HTERT RPE-1 (cell line): ENCODE results near the gene RELN.
"Not testable (repeated sequence)": the region's sequence is repeated elsewhere in the genome, so short reads cannot be mapped to it uniquely, and the experiment has no call there.

Experiments
- in situ Hi-C: fragments of 300-500 bp; cut with MboI; formaldehyde crosslinking; loops from 4 replicates; pipeline ENCODE4 v1.14.3; 2020; ENCODE audit warnings: low sequenced_read_pairs

Gene RELN

GRCh38 chr7:103989200-103989784, at the start of gene RELN:
Gene RELN, minus strand, starts transcription at chr7:103989658. Its CDS starts 302 bp downstream, at chr7:103989356.
- in situ Hi-C loops, result no loop called here

GRCh38 chr7:104038136-104038535, 48.7 kb upstream of the RELN start:
- in situ Hi-C loops, result no loop called here

- in situ Hi-C loops, result not testable (repeated sequence)
These were observed 47.4 kb upstream of the RELN start for GRCh38 chr7:104036889-104037288.

GRCh38 chr7:104035351-104035750, 45.9 kb upstream of the RELN start:
- in situ Hi-C loops, result no loop called here

GRCh38 chr7:104034679-104035078, 45.2 kb upstream of the RELN start:
- in situ Hi-C loops, result no loop called here

- in situ Hi-C loops, result no loop called here
These were observed 44.4 kb upstream of the RELN start for GRCh38 chr7:104033837-104034236.

- in situ Hi-C loops, result no loop called here
These were observed 43.0 kb upstream of the RELN start for GRCh38 chr7:104032486-104032885.

- in situ Hi-C loops, result no loop called here
These were observed 40.3 kb upstream of the RELN start for GRCh38 chr7:104029765-104030164.

- in situ Hi-C loops, result no loop called here
These were observed 35.2 kb upstream of the RELN start for GRCh38 chr7:104024632-104025031.

- in situ Hi-C loops, result no loop called here
These were observed 33.6 kb upstream of the RELN start for GRCh38 chr7:104023100-104023499.

GRCh38 chr7:104018425-104018824, 29.0 kb upstream of the RELN start:
- in situ Hi-C loops, result no loop called here

- in situ Hi-C loops, result no loop called here
These were observed 27.5 kb upstream of the RELN start for GRCh38 chr7:104017001-104017400.

- in situ Hi-C loops, result no loop called here
These were observed 23.4 kb upstream of the RELN start for GRCh38 chr7:104012835-104013234.

- in situ Hi-C loops, result no loop called here
These were observed 22.4 kb upstream of the RELN start for GRCh38 chr7:104011829-104012228.

- in situ Hi-C loops, result no loop called here
These were observed 20.8 kb upstream of the RELN start for GRCh38 chr7:104010052-104010909.

GRCh38 chr7:104008107-104008506, 18.6 kb upstream of the RELN start:
- in situ Hi-C loops, result no loop called here

- in situ Hi-C loops, result no loop called here
These were observed 18.2 kb upstream of the RELN start for GRCh38 chr7:104007614-104008013.

- in situ Hi-C loops, result no loop called here
These were observed 15.7 kb upstream of the RELN start for GRCh38 chr7:104005197-104005596.

GRCh38 chr7:103996639-103997038, 7.2 kb upstream of the RELN start:
- in situ Hi-C loops, result no loop called here

- in situ Hi-C loops, result no loop called here
These were observed 6.6 kb upstream of the RELN start for GRCh38 chr7:103996017-103996551.

GRCh38 chr7:103995554-103995953, 6.1 kb upstream of the RELN start:
- in situ Hi-C loops, result no loop called here

GRCh38 chr7:103993551-103993950, 4.1 kb upstream of the RELN start:
- in situ Hi-C loops, result no loop called here
